Measurements from ENCODE around the gene HECTD3.

- TF ChIP-seq CTCF (IDR thresholded peaks at IDR 0.05; ENCODE audit: poor library complexity, severe bottlenecking) (no peak), POLR2AphosphoS5 (IDR thresholded peaks at IDR 0.05) (no peak), RAD21 (conservative IDR thresholded peaks at IDR 0.05) (no peak)
Measured at GRCh38 chr1:44962729-44963128, 48.4 kb downstream of the HECTD3 start.
